GM18526 (cell line): Measurements from ENCODE around the gene GNA14.

Source experiments
- POLR2A ChIP-seq: IDR thresholded peaks from 3 replicates; pipeline ENCODE4 v1.6.1; 2011; ENCODE audit not compliant: insufficient read length; ENCODE audit errors: extremely low read depth

Gene GNA14

GRCh38 chr9:77648234-77649108, at the start of gene GNA14:
TSS of gene GNA14 (minus strand) at chr9:77648322. CDS start at chr9:77647793, 529 bp downstream.
- no peak for TF ChIP-seq POLR2A

- TF ChIP-seq POLR2A, result no peak
Observed at GRCh38 chr9:77697238-77697984, 49.3 kb upstream of the GNA14 start.

- TF ChIP-seq POLR2A, result no peak
Observed at GRCh38 chr9:77680581-77680980, 32.5 kb upstream of the GNA14 start.

- no peak for TF ChIP-seq POLR2A
Observed at GRCh38 chr9:77679661-77680368, 31.7 kb upstream of the GNA14 start.

- no peak for TF ChIP-seq POLR2A
Observed at GRCh38 chr9:77679088-77679487, 31.0 kb upstream of the GNA14 start.

GRCh38 chr9:77677957-77678535, 29.9 kb upstream of the GNA14 start:
- TF ChIP-seq POLR2A, result no peak

- TF ChIP-seq POLR2A, result no peak
Observed at GRCh38 chr9:77677397-77677796, 29.3 kb upstream of the GNA14 start.

GRCh38 chr9:77673941-77674791, 26.0 kb upstream of the GNA14 start:
- no peak for TF ChIP-seq POLR2A

GRCh38 chr9:77672183-77672582, 24.1 kb upstream of the GNA14 start:
- TF ChIP-seq POLR2A, result no peak

GRCh38 chr9:77667151-77667550, 19.0 kb upstream of the GNA14 start:
- TF ChIP-seq POLR2A, result no peak

- no peak for TF ChIP-seq POLR2A
Observed at GRCh38 chr9:77663754-77664153, 15.6 kb upstream of the GNA14 start.

- no peak for TF ChIP-seq POLR2A
Observed at GRCh38 chr9:77661566-77662085, 13.5 kb upstream of the GNA14 start.

GRCh38 chr9:77659926-77660325, 11.8 kb upstream of the GNA14 start:
- TF ChIP-seq POLR2A, result no peak

GRCh38 chr9:77651203-77651602, 3.1 kb upstream of the GNA14 start:
- no peak for TF ChIP-seq POLR2A
